HG03025 (cell line): ENCODE measurements around the gene TTLL8.

ENCODE experiments used
- ATAC-seq: cut with Tn5 transposase; IDR thresholded peaks from one replicate; pipeline ENCODE4 v1.9.1; 2021; ENCODE audit warnings: mild to moderate bottlenecking, moderate library complexity; ENCODE audit not compliant: unreplicated experiment, low FRiP score

Gene TTLL8

DNA sequence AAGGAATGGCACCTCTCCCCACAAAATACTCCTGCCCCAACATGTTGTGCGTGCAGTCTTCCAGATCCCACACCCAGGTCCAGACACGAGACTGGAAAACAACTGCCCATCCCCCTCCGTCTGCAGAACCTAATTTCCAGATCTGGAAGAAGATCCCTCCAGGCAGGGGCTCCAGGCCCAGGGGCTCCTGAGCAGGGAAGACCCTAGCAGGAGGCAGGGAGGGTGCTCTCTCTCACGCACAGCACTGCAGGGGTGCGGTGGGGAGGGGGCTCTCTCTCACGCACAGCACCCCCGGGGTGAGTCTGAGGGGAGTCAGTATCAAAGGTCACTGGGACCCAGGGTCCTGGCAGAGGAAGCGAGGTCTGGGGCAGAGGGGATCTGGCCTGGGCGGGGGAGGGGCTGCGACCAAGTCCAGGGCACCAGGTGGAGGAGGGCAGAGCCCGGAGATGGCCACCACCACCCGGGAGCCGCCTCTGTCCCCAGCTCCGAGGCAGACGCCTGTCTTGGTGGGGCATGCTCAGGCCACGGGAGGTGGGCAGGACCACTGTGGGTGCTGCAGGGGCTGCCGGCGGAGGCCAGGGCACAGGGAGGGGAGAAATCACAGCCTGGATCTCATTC is 25.5 kb upstream of the TTLL8 start:
- no peak for ATAC-seq

DNA sequence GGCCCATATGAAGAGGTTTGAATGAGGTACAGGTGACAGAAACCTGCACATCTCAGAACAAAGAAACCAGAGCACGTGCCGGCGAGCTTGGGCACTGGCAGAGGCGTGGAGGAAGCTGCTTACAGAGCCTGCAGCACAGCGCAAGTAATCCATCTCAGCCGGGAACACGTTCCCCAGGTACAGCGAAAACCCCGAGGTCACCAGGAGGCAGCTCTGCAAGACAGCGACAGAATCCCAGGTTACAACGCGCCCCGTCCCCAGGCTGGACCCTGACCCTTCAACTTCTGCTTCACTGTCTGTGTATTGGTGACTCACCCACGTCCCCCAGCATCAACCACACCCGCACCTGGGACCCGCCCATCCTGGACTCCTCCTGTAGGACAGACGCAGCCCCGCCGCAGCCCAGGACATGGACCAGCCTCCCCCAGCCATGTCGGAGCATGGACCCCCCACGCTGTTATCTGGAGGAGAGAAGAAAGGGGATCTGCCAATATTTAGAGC is 24.9 kb upstream of the TTLL8 start:
- ATAC-seq, result no peak

DNA sequence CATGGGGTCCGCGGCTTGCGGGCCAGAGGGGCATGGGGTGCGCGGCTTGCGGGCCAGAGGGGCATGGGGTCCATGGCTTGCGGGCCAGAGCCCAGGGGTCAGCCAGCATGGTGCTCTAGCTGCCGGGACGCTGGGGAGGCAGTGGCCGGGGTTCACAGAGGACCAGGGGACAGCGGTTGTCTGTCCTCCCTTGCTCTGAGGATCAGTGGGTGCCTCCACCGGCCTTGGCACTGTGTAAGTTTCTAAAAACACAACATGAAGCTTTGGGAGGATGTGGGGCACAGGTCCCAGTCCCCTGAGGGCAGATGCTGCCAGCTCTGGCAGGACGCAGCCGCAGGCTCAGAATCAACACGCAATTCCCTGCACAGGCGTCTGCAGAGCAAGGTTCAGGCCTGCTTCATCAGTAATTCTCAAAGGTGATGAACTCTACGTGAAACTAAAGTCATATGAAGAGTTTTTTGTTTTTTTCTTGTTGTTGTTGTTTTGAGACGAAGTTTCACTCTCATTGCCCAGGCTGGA is 24.2 kb upstream of the TTLL8 start:
- no peak for ATAC-seq

DNA sequence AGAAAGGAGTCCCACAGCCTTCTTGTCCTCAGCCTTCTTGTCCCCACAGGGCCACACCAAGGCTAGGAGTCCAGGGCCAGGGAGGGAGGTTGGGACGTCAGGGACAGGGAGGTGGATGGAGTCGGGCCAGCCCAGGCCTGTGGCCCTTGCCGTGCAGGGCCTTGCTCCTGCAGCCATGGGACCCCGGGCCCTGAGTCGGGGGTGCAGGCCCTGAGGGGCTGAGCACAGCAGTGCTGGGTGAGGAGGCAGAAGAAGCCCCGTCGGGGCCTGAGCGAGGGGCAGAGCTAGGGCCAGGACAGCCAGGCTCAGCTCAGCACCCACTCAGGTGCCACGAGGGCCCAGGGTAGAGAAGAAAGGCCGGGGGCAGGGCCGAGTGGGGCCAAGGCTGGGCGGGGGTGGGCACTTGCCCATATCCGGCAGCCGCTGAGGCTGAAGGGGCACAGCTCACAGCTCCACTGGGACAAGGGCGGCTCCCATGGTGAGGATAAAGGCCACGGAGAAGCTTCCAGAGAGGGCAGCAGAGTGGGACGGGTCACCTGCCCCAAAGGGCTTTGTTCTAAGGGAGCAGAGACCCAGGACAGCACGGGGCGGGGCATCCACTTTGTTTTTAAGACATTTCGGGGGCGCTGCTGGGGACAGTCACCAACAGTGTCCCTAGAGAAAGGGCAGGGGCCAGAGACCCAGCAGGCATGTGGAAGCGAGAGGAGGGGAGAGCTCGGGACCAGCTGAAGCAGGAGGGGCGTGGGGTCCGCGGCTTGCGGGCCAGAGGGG is 23.5 kb upstream of the TTLL8 start:
- ATAC-seq, result no peak

DNA sequence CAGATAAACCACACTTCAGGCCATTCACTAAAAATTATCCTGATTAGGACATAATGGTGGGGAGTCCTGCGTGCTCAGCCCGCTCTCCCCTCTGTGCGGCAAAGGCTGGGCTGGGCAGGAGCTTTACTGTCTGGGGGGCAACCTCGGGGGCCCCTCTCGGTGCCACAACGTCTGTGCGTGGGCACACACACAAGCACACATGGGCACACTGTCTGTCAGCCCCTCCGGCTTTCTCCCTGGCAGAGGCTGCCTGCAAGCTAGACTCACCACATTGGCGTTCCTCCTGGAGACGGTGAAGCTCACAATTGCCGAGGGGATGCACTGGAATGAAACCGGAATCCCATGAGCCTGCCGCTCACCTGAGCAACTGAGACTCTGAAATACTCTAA is 22.0 kb upstream of the TTLL8 start:
- no peak for ATAC-seq

DNA sequence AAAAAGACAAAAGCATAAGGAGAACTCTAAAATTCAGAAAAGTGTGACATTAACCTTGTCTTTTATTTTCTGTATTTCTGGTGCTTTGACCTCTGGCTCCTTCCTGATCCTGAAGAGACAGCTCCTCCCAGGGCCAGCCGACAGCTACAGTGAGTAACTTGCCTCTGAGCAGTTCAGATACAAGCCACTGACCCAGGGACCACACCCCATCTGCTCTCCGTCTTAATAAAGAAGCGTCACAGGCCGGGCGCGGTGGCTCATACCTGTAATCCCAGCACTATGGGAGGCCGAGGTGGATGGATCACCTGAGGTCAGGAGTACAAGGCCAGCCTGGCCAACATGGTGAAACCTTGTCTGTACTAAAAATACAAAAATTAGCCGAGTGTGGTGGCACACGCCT is 20.7 kb upstream of the TTLL8 start:
- no peak for ATAC-seq

DNA sequence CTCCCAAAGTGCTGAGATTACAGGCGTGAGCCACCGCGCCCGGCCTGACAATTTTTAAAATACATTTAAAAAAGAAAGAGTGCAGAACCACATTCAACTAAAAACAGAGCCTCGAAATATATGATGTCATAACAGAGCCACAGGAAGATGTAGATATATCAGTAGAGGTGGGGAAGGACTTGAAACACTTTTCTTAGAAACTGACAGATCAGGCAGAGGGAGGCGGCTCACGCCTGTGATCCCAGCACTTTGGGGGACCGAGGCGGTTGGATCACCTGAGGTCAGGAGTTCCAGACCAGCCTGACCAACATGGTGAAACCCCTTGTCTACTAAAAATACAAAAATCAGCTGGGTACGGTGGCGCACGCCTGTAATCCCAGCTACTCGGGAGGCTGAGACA is 20.1 kb upstream of the TTLL8 start:
- no peak for ATAC-seq

DNA sequence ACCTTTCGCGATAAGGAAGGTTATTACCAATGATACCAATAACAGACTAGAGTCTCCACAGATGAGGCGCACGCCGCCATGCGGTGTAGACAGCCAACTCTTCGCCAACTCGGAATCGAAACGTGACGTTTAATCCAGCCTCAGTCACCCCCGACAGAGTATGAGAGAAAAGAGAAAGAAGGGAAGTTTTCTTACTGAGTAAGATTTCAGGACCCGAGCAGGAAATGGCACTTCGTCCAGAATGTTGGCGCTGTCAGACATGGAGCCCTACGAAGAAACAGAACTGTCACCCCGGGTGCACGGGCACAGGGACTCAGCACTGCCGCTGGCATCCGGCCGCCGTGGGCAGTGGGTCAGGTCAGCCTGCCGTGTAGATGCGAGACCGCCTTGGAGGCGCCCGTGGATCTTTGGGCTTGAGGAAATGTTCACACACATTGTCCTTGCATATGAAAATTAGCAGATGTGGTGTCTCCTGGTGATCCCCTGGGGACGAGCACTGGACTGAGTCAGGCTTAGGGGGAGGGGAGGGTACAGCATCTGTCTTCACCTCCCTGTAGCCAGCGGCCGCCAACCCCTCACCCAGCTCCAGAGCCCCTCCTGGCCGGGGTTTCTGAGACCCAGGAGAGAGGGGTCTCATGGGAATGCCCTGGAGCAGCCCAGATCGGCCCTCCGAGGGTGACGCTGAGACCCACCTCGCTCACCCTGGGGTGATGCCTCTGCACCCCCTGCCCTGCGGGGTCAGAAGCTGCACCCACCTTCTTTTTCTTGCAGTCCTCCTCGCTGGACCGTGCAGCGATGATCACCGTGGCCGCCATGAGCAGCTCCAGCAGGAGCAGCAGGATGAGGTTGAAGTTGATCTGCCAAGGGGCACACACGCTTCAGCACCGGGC is 18.8 kb upstream of the TTLL8 start:
- ATAC-seq, result no peak

DNA sequence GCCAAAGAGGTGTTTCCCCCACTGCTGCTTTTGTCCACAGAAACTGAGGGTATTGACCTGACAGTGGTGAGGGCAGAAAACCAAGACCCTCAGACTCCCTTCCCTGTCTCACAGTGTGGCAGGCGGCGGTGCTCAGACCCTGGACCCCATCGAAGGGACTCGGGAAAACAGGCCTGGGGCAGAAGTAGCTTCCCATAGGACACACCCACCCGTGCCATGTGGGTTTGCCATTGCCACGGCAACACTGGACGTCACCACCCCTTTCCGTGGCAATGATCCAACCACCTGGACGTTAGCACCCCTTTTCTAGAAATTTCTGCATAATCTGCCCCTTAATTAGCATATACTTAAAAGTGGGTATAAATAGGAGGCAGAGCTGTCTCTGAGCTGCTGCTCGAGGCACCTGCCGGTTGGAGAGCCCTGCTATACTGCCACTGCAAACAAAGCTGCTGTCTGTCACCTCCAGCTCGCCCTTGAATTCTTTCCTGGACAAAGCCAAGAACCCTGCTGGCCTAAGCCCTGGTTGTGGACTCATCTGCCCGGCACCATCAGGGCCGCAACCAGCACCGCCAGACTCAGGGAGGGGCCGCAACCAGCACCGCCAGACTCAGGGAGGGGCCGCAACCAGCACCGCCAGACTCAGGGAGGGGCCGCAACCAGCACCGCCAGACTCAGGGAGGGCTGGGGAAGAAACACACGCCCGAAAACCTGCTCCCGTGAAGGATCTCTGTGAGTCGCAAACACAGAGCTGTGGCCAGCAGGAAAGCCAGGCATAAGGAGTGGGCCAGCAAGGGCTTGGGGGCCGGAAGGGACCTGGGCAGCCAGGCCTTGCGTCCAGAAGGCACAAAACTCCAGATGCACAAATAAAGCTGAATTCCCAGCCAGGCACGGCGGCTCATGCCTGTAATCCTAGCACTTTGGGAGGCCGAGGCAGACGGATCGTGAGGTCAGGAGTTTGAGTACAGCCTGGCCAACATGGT is 16.7 kb upstream of the TTLL8 start:
- ATAC-seq, result no peak

DNA sequence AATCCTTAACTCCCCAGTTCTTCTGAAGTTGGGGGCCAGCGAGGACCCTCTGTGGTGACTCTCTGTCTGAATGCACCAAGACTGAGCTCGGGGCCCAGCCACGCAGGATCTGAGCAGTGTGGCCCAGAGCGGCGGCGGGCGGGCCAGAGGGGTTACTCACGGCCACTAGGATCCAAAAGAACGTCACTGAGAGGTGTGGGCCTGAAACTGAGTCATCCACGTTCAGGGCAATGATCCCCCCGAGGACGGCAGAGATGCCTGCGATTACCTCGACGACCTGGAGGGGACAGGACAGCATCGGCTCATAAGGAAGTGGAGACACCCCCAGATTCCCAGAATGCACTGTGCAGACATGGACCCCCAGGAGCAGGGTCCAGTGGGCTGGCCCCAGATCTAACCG is 16.0 kb upstream of the TTLL8 start:
- ATAC-seq, result no peak

DNA sequence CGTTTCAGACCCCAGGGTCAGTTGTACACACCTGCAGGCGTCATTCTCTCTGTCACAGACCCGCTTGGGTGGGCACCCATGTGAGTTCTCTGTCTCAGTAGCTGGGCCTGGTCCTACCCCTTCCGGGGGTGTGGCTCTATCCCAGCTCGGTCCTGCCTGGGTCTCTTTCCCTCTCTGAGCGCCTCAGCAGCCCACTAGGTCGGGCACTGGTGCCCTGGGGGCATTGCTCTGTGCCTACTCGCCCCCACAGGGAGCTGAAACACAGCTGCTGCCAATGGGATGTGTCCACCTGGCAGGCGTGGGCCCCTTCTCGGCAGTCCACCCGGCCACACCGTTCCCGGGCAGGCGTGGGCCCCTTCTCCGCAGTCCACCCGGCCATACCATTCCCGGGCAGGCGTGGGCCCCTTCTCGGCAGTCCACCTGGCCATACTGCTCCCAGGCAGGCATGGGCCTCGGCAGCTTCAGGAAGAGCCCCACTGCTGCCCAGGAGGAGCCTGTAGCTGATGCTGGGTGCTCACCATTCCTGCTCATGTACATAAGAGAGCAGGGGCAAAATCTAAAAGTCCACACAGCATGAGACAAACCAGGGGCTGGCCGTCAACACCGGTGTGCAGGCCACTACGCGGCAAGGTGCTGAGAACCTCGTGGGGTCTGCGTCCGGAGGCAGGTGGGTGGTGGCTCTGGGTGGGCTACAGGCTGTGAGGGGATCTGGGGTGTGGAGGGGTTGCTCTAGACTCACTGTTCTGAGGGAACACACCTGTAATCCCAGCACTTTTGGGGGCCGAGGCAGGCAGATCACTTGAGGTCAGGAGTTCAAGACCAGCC is 14.8 kb upstream of the TTLL8 start:
- ATAC-seq, result no peak

DNA sequence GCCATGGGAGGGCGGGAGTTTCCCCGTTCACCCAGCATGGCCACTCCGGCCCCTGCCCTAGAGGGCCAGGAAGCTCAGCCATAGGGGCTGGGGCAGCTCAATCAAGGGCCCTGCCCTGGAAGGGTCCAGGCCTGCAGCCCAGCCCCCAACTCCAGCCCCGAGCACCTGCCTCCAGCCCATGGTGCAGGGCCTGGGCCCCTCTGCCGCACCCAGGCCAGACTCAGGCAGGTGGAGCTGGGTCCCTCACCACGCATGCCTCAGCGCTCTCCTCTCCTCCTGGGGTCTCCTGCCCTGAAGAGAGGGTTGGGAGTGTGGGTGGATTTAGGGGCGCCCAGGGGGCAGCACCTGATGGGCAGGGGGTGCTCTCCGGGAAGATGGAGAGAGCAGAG is 14.1 kb upstream of the TTLL8 start:
- no peak for ATAC-seq

DNA sequence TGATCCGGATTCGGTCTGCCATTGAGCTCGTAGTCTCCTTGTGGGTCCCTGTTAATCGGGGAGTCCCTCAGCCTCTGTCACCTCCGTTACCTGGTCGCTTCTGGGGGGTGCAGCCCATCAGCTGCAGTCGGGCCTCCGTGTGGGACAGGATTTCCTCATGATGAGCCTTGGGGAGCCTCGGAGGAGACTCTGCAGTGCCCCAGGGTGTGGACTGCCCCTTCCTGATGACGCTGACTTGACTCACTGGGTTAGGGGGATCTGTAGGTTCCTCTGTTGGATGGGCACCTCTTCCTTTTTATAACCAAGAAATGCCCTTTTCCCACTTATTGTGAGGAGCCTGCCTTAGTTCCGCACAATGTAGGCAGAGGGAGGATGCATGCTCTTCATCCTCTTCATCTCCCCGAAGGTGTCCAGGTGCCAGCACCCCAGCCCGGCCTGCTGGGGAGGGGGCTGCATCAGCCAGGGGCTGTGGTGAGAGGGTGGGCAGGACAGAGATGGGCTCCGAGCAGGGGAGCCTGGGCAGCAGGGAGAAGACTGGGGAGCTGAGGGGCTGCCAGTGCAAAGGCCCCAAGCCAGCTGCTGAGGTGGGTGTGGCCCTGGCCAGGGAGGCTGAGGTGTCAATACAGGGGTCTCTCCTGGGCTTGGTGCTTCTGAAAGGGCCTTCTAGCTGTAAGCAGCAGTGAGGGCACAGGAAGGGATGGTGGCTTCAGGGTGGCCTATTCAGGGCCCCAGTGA is 13.5 kb upstream of the TTLL8 start:
- no peak for ATAC-seq

DNA sequence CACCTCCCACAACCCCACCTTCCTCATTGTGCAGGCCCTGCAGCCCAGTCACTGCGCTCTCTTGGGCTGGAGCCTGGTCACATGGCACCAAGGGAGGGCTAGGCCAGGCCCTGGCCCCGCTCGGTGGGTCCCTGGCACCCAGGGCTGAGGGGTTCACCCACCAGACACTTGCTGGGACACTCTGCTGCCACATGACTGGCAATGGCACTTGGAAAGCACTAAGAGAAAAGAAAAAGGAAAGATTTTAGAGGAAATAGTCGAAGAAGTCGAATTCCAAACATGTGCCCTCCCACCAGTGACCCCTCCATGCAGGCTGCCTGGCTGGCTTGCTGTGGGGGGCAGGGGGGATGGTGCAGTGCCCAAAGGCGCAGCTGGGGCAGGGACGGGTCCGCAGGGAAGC is 12.3 kb upstream of the TTLL8 start:
- ATAC-seq, result no peak

DNA sequence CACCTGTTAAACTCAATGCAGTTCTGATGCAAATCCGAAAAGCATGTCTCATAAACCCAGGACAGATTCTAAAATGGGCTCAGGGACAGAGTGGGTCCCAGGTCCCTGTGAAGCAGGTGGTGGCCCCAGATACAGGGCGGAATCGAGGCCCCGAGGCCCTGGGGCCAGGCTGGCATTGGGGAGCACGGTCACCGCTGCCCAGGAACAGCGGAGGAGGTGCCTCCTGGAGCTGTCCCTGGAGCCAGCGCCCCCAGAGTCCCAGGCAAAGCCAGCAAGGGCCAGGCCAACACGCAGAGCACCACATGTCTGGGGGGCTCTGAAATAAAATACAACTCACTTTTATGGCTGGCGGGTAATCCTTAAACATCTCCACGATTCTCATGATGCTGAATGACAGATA is 10.0 kb upstream of the TTLL8 start:
- ATAC-seq, result no peak

DNA sequence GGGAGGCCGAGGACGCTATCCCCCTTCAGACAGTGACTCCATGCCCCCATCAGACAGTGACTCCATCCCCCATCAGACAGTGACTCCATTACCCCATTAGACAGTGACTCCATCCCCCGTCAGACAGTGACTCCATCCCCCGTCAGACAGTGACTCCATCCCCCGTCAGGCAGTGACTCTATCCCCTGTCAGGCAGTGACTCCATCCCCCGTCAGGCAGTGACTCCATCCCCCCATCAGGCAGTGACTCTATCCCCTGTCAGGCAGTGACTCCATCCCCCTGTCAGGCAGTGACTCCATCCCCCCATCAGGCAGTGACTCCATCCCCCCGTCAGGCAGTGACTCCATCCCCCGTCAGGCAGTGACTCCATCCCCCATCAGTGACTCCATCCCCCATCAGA is 9.1 kb upstream of the TTLL8 start:
- ATAC-seq, result no peak

DNA sequence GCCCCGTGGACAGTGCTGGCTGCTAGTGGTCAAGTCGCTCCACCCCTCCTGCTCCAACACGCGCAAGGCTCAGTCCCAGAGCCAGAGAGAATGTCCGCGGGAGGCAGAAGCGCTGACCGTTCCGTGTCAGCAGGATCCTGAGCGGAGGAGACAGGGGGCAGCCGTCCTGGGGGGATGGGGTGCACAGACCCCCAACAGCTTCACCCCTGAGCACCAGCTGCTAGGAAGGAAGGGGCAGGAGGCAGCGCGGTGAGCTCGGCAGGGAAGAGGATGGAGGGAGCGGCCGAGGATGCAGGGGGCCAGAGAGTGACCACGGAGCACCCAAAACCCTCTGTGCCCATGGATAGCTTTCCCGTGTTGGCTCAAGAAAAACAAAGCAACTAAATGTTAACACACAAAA is 6.4 kb upstream of the TTLL8 start:
- ATAC-seq, result no peak

DNA sequence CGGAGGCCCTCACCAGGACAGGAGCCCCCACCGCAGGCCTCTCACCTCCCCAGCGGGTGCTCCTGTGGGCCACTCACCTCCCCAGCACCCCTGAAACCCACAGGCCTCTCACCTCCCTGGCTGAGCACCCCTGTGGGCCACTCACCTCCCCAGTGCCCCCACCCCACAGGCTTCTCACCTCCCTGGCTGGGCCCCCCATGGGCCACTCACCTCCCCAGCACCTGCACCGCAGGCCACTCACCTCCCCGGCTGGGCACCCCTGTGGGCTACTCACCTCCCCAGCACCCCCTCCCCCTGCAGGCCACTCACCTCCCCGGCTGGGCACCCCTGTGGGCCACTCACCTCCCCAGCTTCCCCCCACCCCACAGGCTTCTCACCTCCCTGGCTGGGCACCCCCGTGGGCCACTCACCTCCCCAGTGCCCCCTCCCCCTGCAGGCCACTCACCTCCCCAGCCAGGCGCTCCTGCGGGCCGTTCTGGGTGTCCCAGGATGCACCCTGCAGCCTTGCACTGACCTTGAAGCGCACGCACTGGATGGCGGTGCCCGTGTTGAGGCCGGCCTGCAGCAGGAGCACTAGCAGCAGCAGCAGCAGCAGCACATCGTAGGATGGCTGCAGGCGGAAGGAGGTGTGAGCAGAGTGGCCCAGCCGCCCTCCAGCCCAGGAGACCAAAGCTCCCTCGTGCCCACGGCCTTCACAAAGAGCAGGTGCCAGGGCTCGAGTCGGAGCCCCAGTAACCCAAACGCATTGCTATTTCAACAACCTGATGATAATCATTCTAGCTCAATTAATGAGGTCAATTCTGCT is 5.7 kb upstream of the TTLL8 start:
- no peak for ATAC-seq
